ENCODE measurements around the gene CCDC188. TPM values are rescaled to one million over a fixed set of nuclear protein-coding genes. Genes with fewer than 3 reads are reported as not detected.

Gene CCDC188
- total and polyA plus RNA-seq, 9 of the 15 experiments (the other 6 are each of a cell fraction or from before 2014, with no cell fraction given) = not detected

DNA sequence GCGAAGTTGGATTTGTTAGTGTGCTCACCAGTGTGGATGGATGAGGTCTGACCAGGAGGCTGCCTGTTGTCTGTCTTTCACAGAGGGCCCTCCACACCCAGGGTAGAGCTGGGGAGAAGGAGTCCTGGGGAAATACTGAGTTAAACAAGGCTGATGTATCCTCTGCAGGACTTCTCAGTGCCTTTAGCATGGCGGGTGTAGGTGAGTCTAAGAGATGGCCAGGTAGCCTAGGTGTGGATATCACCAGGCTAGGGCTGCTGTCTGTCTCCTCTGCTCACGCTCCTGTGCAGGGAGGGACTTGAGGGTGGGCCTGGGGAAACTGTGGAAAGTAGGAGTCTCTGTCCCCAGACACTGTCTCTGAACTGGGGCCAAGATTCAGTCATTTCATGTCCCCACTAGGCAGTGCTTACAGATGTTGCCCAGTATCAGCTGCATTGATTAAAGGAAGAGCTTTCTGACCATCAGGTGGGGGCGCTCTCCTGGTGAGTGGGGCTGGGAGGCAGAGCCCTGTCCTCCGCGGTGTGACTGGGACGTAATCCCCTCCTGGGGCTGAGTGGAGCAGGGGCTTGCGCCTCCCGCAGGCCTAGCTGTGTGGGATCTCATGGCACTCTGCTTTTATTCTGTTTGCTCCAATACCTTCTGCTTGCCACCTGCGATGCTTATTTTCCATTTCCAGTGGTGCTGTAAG, 35.5 kb upstream of the CCDC188 start (continued):
- TF ChIP-seq ZNF224 (CRISPR knock-in tag; IDR thresholded peaks at IDR 0.05) = no peak
- TF ChIP-seq, protein P1, sequence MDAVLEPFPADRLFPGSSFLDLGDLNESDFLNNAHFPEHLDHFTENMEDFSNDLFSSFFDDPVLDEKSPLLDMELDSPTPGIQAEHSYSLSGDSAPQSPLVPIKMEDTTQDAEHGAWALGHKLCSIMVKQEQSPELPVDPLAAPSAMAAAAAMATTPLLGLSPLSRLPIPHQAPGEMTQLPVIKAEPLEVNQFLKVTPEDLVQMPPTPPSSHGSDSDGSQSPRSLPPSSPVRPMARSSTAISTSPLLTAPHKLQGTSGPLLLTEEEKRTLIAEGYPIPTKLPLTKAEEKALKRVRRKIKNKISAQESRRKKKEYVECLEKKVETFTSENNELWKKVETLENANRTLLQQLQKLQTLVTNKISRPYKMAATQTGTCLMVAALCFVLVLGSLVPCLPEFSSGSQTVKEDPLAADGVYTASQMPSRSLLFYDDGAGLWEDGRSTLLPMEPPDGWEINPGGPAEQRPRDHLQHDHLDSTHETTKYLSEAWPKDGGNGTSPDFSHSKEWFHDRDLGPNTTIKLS (IDR thresholded peaks at IDR 0.05; ENCODE audit: borderline replicate concordance, low read depth) = no peak
- no peak for TF ChIP-seq MIER1 (IDR thresholded peaks at IDR 0.05; ENCODE audit: low read depth)
- no peak for TF ChIP-seq ZNF354B (CRISPR knock-in tag; IDR thresholded peaks at IDR 0.05)
- TF ChIP-seq ZNF134 (CRISPR knock-in tag; conservative IDR thresholded peaks at IDR 0.05) = no peak
- TF ChIP-seq, protein P2, sequence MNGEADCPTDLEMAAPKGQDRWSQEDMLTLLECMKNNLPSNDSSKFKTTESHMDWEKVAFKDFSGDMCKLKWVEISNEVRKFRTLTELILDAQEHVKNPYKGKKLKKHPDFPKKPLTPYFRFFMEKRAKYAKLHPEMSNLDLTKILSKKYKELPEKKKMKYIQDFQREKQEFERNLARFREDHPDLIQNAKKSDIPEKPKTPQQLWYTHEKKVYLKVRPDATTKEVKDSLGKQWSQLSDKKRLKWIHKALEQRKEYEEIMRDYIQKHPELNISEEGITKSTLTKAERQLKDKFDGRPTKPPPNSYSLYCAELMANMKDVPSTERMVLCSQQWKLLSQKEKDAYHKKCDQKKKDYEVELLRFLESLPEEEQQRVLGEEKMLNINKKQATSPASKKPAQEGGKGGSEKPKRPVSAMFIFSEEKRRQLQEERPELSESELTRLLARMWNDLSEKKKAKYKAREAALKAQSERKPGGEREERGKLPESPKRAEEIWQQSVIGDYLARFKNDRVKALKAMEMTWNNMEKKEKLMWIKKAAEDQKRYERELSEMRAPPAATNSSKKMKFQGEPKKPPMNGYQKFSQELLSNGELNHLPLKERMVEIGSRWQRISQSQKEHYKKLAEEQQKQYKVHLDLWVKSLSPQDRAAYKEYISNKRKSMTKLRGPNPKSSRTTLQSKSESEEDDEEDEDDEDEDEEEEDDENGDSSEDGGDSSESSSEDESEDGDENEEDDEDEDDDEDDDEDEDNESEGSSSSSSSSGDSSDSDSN (IDR thresholded peaks at IDR 0.05; ENCODE audit: borderline replicate concordance in 1 of 2, low read depth in 2 of 2, low read length in 2 of 2) = peak in 1 of 2 experiments; percentile 49; a peak in 1 of 4 replicates
- TF ChIP-seq ZBTB7A (IDR thresholded peaks at IDR 0.05; ENCODE audit: borderline replicate concordance, control insufficient read depth, low read depth, low read length) = peak; percentile 38; the same call in 1 of the 2 replicates
- TF ChIP-seq SMC3 (conservative IDR thresholded peaks at IDR 0.05; ENCODE audit: insufficient read depth, low read depth, low read length) = peak; percentile 37; the same call in 1 of the 2 replicates
- peak; percentile 76; the same call in 1 of the 2 replicates for TF ChIP-seq MYNN (IDR thresholded peaks at IDR 0.05)
- no peak for TF ChIP-seq MYNN (CRISPR knock-in tag; IDR thresholded peaks at IDR 0.05)
- TF ChIP-seq, protein P3, sequence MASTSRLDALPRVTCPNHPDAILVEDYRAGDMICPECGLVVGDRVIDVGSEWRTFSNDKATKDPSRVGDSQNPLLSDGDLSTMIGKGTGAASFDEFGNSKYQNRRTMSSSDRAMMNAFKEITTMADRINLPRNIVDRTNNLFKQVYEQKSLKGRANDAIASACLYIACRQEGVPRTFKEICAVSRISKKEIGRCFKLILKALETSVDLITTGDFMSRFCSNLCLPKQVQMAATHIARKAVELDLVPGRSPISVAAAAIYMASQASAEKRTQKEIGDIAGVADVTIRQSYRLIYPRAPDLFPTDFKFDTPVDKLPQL (IDR thresholded peaks at IDR 0.05; ENCODE audit: extremely low read depth, insufficient read length) = no peak
- TF ChIP-seq, protein P4, sequence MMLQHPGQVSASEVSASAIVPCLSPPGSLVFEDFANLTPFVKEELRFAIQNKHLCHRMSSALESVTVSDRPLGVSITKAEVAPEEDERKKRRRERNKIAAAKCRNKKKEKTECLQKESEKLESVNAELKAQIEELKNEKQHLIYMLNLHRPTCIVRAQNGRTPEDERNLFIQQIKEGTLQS (IDR thresholded peaks at IDR 0.05) = no peak
- TF ChIP-seq, protein P4 (CRISPR knock-in tag; conservative IDR thresholded peaks at IDR 0.05) = no peak
- TF ChIP-seq KLF13 (tag; IDR thresholded peaks at IDR 0.05; ENCODE audit: borderline replicate concordance, low read depth) = no peak
- TF ChIP-seq, protein P5, sequence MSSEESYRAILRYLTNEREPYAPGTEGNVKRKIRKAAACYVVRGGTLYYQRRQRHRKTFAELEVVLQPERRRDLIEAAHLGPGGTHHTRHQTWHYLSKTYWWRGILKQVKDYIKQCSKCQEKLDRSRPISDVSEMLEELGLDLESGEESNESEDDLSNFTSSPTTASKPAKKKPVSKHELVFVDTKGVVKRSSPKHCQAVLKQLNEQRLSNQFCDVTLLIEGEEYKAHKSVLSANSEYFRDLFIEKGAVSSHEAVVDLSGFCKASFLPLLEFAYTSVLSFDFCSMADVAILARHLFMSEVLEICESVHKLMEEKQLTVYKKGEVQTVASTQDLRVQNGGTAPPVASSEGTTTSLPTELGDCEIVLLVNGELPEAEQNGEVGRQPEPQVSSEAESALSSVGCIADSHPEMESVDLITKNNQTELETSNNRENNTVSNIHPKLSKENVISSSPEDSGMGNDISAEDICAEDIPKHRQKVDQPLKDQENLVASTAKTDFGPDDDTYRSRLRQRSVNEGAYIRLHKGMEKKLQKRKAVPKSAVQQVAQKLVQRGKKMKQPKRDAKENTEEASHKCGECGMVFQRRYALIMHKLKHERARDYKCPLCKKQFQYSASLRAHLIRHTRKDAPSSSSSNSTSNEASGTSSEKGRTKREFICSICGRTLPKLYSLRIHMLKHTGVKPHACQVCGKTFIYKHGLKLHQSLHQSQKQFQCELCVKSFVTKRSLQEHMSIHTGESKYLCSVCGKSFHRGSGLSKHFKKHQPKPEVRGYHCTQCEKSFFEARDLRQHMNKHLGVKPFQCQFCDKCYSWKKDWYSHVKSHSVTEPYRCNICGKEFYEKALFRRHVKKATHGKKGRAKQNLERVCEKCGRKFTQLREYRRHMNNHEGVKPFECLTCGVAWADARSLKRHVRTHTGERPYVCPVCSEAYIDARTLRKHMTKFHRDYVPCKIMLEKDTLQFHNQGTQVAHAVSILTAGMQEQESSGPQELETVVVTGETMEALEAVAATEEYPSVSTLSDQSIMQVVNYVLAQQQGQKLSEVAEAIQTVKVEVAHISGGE (CRISPR knock-in tag; IDR thresholded peaks at IDR 0.05) = no peak
- TF ChIP-seq CAMTA2 (CRISPR knock-in tag; conservative IDR thresholded peaks at IDR 0.05) = no peak
- no peak for TF ChIP-seq FOXK2 (conservative IDR thresholded peaks at IDR 0.05 in 1 of 2, IDR thresholded peaks at IDR 0.05 in 1 of 2; ENCODE audit: low read depth in 2 of 2)
- no peak for TF ChIP-seq HDAC1 (IDR thresholded peaks at IDR 0.05)
